DOHH2 (cell line): ENCODE measurements around the gene FYB1.

Experiments
- H3F3A ChIP-seq: fragments of 200-600 bp; sonication (generic), shearing (Covaris generic); 2 replicates; pipeline ENCODE4 v1.6.0; 2016; ENCODE audit warnings: antibody characterized with exemption, mild to moderate bottlenecking; ENCODE audit not compliant: control insufficient read depth, insufficient read depth
- H3K27ac ChIP-seq: fragments of 200-600 bp; sonication (generic); 2 replicates; pipeline ENCODE4 v1.5.1; 2014; ENCODE audit warnings: low read depth, mild to moderate bottlenecking, low read length, moderate library complexity
- H3K27me3 ChIP-seq: fragments of 200-600 bp; sonication (generic); 2 replicates; pipeline ENCODE4 v1.6.1; 2014; ENCODE audit warnings: mild to moderate bottlenecking, low read length, mixed read lengths; ENCODE audit not compliant: control insufficient read depth
- H3K36me3 ChIP-seq: fragments of 200-600 bp; sonication (generic); 2 replicates; pipeline ENCODE4 v1.6.1; 2014; ENCODE audit warnings: mild to moderate bottlenecking, low read length, moderate library complexity, mixed read lengths; ENCODE audit not compliant: control insufficient read depth
- H3K4me1 ChIP-seq: fragments of 200-600 bp; sonication (generic); 2 replicates; pipeline ENCODE4 v1.6.1; 2014; ENCODE audit warnings: mild to moderate bottlenecking, low read length, mixed read lengths; ENCODE audit not compliant: control insufficient read depth
- H3K4me2 ChIP-seq: fragments of 200-600 bp; sonication (generic); 2 replicates; pipeline ENCODE4 v1.6.0; 2014; ENCODE audit warnings: mild to moderate bottlenecking, low read length, moderate library complexity
- H3K4me3 ChIP-seq: fragments of 200-600 bp; sonication (generic); 2 replicates; pipeline ENCODE4 v1.5.1; 2014; ENCODE audit warnings: mild to moderate bottlenecking, low read length, mixed read lengths
- H3K79me2 ChIP-seq: fragments of 200-600 bp; sonication (generic); 2 replicates; pipeline ENCODE4 v1.6.1; 2014; ENCODE audit warnings: mild to moderate bottlenecking, low read length, mixed read lengths; ENCODE audit not compliant: control insufficient read depth
- H3K9me2 ChIP-seq: fragments of 200-600 bp; sonication (generic); replicated peaks from 2 replicates; pipeline ENCODE4 v1.6.1; 2014; ENCODE audit warnings: mild to moderate bottlenecking, low read length, mixed read lengths; ENCODE audit not compliant: control insufficient read depth
- H3K9me3 ChIP-seq: fragments of 200-600 bp; sonication (generic); 2 replicates; pipeline ENCODE4 v1.6.1; 2014; ENCODE audit warnings: antibody characterized with exemption, low read length, mixed read lengths; ENCODE audit not compliant: control insufficient read depth, insufficient read depth
- H4K20me1 ChIP-seq: fragments of 200-600 bp; sonication (generic); 2 replicates; pipeline ENCODE4 v1.6.0; 2014; ENCODE audit warnings: low read depth, mild to moderate bottlenecking, antibody characterized with exemption, low read length, moderate library complexity; ENCODE audit not compliant: control insufficient read depth, insufficient read depth
- CTCF ChIP-seq: fragments of 200-600 bp; sonication (generic); IDR thresholded peaks from one replicate; pipeline ENCODE4 v1.5.1; 2014; ENCODE audit warnings: antibody characterized with exemption, mild to moderate bottlenecking, low read depth, low read length; ENCODE audit not compliant: poor library complexity, severe bottlenecking
- EZH2phosphoT487 ChIP-seq: fragments of 200-600 bp; sonication (generic); IDR thresholded peaks from 2 replicates; pipeline ENCODE4 v1.6.1; 2017; ENCODE audit warnings: borderline replicate concordance, mild to moderate bottlenecking, antibody characterized with exemption, low read length, moderate library complexity, mixed read lengths

The FYB1 gene

GRCh38 chr5:39164016-39164415 is 55.3 kb downstream of the FYB1 start:
- H3K27me3 ChIP-seq: no peaks in the 10 kb centered on the region
- no peaks in the 10 kb centered on the region for H3K36me3 ChIP-seq
- H4K20me1 ChIP-seq: no peaks in the 10 kb centered on the region
- no peaks in the 10 kb centered on the region for H3K79me2 ChIP-seq
- H3K4me3 ChIP-seq: no peak overlapping the region
- no peaks in the 10 kb centered on the region for H3F3A ChIP-seq
- H3K4me2 ChIP-seq: no peak overlapping the region
- TF ChIP-seq EZH2phosphoT487: no peak
- TF ChIP-seq CTCF: no peak
- H3K27ac ChIP-seq: no peak overlapping the region
- no peaks in the 10 kb centered on the region for H3K9me3 ChIP-seq
- H3K4me1 ChIP-seq: no peaks in the 10 kb centered on the region
- no peaks in the 10 kb centered on the region for H3K9me2 ChIP-seq

GRCh38 chr5:39161578-39161977 is 57.8 kb downstream of the FYB1 start:
- no peaks in the 10 kb centered on the region for H3K4me1 ChIP-seq
- no peak overlapping the region for H3K4me2 ChIP-seq
- H3K4me3 ChIP-seq: no peak overlapping the region
- H3K9me2 ChIP-seq: no peaks in the 10 kb centered on the region
- no peaks in the 10 kb centered on the region for H3K9me3 ChIP-seq
- TF ChIP-seq EZH2phosphoT487: no peak
- TF ChIP-seq CTCF: no peak
- no peak overlapping the region for H3K27ac ChIP-seq
- no peaks in the 10 kb centered on the region for H4K20me1 ChIP-seq
- H3F3A ChIP-seq: no peaks in the 10 kb centered on the region
- H3K27me3 ChIP-seq: peaks cover 4% of the 10 kb centered on the region; the same call in 1 of the 2 replicates
- no peaks in the 10 kb centered on the region for H3K79me2 ChIP-seq
- no peaks in the 10 kb centered on the region for H3K36me3 ChIP-seq

GRCh38 chr5:39160576-39161213 is 58.7 kb downstream of the FYB1 start:
- no peaks in the 10 kb centered on the region for H4K20me1 ChIP-seq
- H3K9me2 ChIP-seq: no peaks in the 10 kb centered on the region
- no peaks in the 10 kb centered on the region for H3F3A ChIP-seq
- H3K9me3 ChIP-seq: no peaks in the 10 kb centered on the region
- H3K27ac ChIP-seq: no peak overlapping the region
- H3K4me1 ChIP-seq: no peaks in the 10 kb centered on the region
- no peak overlapping the region for H3K4me3 ChIP-seq
- H3K4me2 ChIP-seq: no peak overlapping the region
- TF ChIP-seq CTCF (no peak), EZH2phosphoT487 (no peak)
- peaks cover 4% of the 10 kb centered on the region; the same call in 1 of the 2 replicates for H3K27me3 ChIP-seq
- H3K36me3 ChIP-seq: no peaks in the 10 kb centered on the region
- no peaks in the 10 kb centered on the region for H3K79me2 ChIP-seq
